DND-41 (cell line): ENCODE results near the gene UBFD1.

ENCODE experiments used
- ATAC-seq: fragments of 200-7000 bp; cut with Tn5 transposase; 3 replicates; pipeline ENCODE4 v1.9.1; 2021; ENCODE audit warnings: low read depth; ENCODE audit not compliant: insufficient read depth
- DNase-seq: peaks from one replicate; pipeline ENCODE4 v3.0.0-alpha.2; 2020
- H2AFZ ChIP-seq: 2 replicates; pipeline ENCODE4 v1.6.0; 2012; ENCODE audit warnings: low read depth, low read length
- H3K27ac ChIP-seq: 2 replicates; pipeline ENCODE4 v1.5.1; 2012; ENCODE audit warnings: low read length, inconsistent platforms
- H3K27me3 ChIP-seq: fragments of 200-600 bp; sonication (generic); 2 replicates; pipeline ENCODE4 v1.6.0; 2012; ENCODE audit warnings: low read length, mild to moderate bottlenecking, inconsistent platforms; ENCODE audit not compliant: insufficient read depth, poor library complexity
- H3K36me3 ChIP-seq: 2 replicates; pipeline ENCODE4 v1.5.1; 2012; ENCODE audit warnings: low read length, inconsistent platforms; ENCODE audit not compliant: insufficient read depth
- H3K4me1 ChIP-seq: 2 replicates; pipeline ENCODE4 v1.5.1; 2012; ENCODE audit warnings: mild to moderate bottlenecking, low read length; ENCODE audit not compliant: insufficient read depth
- H3K4me2 ChIP-seq: 2 replicates; pipeline ENCODE4 v1.6.0; 2012; ENCODE audit warnings: mild to moderate bottlenecking, moderate library complexity, low read length, inconsistent platforms; ENCODE audit not compliant: insufficient read depth
- H3K4me3 ChIP-seq, 2 experiments: fragments of 200-600 bp in 1 of 2; shearing (Covaris generic) in 1 of 2; 2 replicates each; pipeline ENCODE4 v1.5.1; 2012 to 2016; ENCODE audit warnings: inconsistent platforms in 2 of 2, low read length in 2 of 2, mild to moderate bottlenecking in 2 of 2, low read depth in 1 of 2, moderate library complexity in 1 of 2
- H3K79me2 ChIP-seq: 2 replicates; pipeline ENCODE4 v1.6.0; 2012; ENCODE audit warnings: low read length, inconsistent platforms; ENCODE audit not compliant: insufficient read depth
- H3K9ac ChIP-seq: 2 replicates; pipeline ENCODE4 v1.6.0; 2012; ENCODE audit warnings: low read depth, mild to moderate bottlenecking, inconsistent platforms, low read length, moderate library complexity
- H3K9me3 ChIP-seq: 2 replicates; pipeline ENCODE4 v1.5.1; 2012; ENCODE audit warnings: low read length, moderate library complexity, mild to moderate bottlenecking, inconsistent platforms; ENCODE audit not compliant: insufficient read depth, severe bottlenecking
- H4K20me1 ChIP-seq: 2 replicates; pipeline ENCODE4 v1.6.0; 2012; ENCODE audit warnings: low read length; ENCODE audit not compliant: insufficient read depth
- EZH2 ChIP-seq: IDR thresholded peaks from 3 replicates; pipeline ENCODE4 v1.6.1; 2012; ENCODE audit warnings: borderline replicate concordance, low read depth, mild to moderate bottlenecking, moderate library complexity, low read length, inconsistent platforms; ENCODE audit not compliant: severe bottlenecking
- TF ChIP-seq, protein P1 (sequence below): IDR thresholded peaks from 2 replicates; pipeline ENCODE4 v1.5.1; 2012; ENCODE audit warnings: borderline replicate concordance, low read length, moderate library complexity, mild to moderate bottlenecking; ENCODE audit not compliant: poor library complexity, severe bottlenecking; ENCODE audit errors: extremely low read depth

The UBFD1 gene

GRCh38 chr16:23528644-23529310 lies 28.8 kb upstream of the UBFD1 start:
- H3K36me3 ChIP-seq = peaks cover 71% of the 10 kb centered on the region
- no peaks in the 10 kb centered on the region for H3K79me2 ChIP-seq
- ATAC-seq = no peak
- H3K4me1 ChIP-seq = no peaks in the 10 kb centered on the region
- no peak overlapping the region for H3K4me2 ChIP-seq
- H3K9ac ChIP-seq = no peak overlapping the region
- no peak overlapping the region for H2AFZ ChIP-seq
- no peak for DNase-seq
- no peak overlapping the region for H3K27ac ChIP-seq
- TF ChIP-seq, protein P1, sequence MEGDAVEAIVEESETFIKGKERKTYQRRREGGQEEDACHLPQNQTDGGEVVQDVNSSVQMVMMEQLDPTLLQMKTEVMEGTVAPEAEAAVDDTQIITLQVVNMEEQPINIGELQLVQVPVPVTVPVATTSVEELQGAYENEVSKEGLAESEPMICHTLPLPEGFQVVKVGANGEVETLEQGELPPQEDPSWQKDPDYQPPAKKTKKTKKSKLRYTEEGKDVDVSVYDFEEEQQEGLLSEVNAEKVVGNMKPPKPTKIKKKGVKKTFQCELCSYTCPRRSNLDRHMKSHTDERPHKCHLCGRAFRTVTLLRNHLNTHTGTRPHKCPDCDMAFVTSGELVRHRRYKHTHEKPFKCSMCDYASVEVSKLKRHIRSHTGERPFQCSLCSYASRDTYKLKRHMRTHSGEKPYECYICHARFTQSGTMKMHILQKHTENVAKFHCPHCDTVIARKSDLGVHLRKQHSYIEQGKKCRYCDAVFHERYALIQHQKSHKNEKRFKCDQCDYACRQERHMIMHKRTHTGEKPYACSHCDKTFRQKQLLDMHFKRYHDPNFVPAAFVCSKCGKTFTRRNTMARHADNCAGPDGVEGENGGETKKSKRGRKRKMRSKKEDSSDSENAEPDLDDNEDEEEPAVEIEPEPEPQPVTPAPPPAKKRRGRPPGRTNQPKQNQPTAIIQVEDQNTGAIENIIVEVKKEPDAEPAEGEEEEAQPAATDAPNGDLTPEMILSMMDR = no peak
- TF ChIP-seq EZH2 = no peak
- H4K20me1 ChIP-seq = no peaks in the 10 kb centered on the region; the same call in 1 of the 2 replicates
- no peaks in the 10 kb centered on the region for H3K27me3 ChIP-seq
- no peak overlapping the region for H3K4me3 ChIP-seq
- H3K9me3 ChIP-seq = no peaks in the 10 kb centered on the region

GRCh38 chr16:23530062-23530461 lies 27.5 kb upstream of the UBFD1 start:
- H3K79me2 ChIP-seq = no peaks in the 10 kb centered on the region
- no peak for ATAC-seq
- H3K27me3 ChIP-seq = no peaks in the 10 kb centered on the region
- no peak overlapping the region for H3K4me3 ChIP-seq
- H3K9ac ChIP-seq = no peak overlapping the region
- TF ChIP-seq, protein P1 = no peak
- TF ChIP-seq EZH2 = no peak
- H2AFZ ChIP-seq = no peak overlapping the region
- DNase-seq = no peak
- no peaks in the 10 kb centered on the region; the same call in 1 of the 2 replicates for H4K20me1 ChIP-seq
- H3K27ac ChIP-seq = no peak overlapping the region
- no peaks in the 10 kb centered on the region for H3K4me1 ChIP-seq
- H3K36me3 ChIP-seq = peaks cover 72% of the 10 kb centered on the region
- no peak overlapping the region for H3K4me2 ChIP-seq
- H3K9me3 ChIP-seq = no peaks in the 10 kb centered on the region

DNA sequence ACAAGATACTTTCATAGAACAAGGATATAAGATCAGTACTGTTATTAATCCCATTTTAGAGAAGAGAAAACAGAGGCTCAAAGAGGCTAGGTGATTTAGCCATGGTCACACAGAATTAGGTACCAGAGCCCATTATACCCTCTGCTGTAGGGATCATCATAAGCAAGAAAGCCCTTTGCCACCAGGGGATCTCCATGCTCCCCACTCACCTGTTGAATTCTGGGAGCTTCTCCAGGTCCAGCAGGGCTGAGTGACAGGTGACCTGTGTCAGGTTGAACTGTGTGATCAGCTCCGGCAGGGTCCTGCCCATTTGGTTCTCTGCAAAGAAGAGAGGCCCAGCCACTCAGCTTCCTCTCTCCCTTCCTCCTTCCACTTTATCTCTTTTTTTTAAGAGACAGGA lies 25.1 kb upstream of the UBFD1 start:
- H3K9ac ChIP-seq = no peak overlapping the region
- H3K79me2 ChIP-seq = no peaks in the 10 kb centered on the region
- H4K20me1 ChIP-seq = no peaks in the 10 kb centered on the region; the same call in 1 of the 2 replicates
- TF ChIP-seq, protein P1 = no peak
- TF ChIP-seq EZH2 = no peak
- H3K4me2 ChIP-seq = no peak overlapping the region
- DNase-seq = no peak
- no peaks in the 10 kb centered on the region for H3K27me3 ChIP-seq
- no peaks in the 10 kb centered on the region for H3K9me3 ChIP-seq
- no peak overlapping the region for H2AFZ ChIP-seq
- H3K27ac ChIP-seq = no peak overlapping the region
- no peaks in the 10 kb centered on the region for H3K4me1 ChIP-seq
- H3K4me3 ChIP-seq = no peak overlapping the region
- ATAC-seq = no peak
- peaks cover 68% of the 10 kb centered on the region for H3K36me3 ChIP-seq
